RPMI7951 (cell line): Measurements from ENCODE around the gene SLIT3. TPM values are rescaled to one million over a fixed set of nuclear protein-coding genes. Genes with fewer than 3 reads are reported as not detected.
"Not testable (repeated sequence)": the region's sequence is repeated elsewhere in the genome, so short reads cannot be mapped to it uniquely, and the experiment has no call there.

ENCODE experiments used
- DNase-seq: peaks from one replicate; pipeline ENCODE4 v3.0.0-alpha.2; 2012; ENCODE audit warnings: low read depth
- total RNA-seq: library from RNA; depleted of rRNA; stranded (reverse); fragments of >200 nt; shearing (Covaris generic); gene quantifications from 2 replicates; pipeline ENCODE4 v1.2.3, GENCODE V29; 2014

The SLIT3 gene
- total RNA-seq, 1 experiment from 2014 or later: 0.72 TPM

GRCh38 chr5:168648576-168648975 lies 652.4 kb downstream of the SLIT3 start:
- no peak for DNase-seq

GRCh38 chr5:168648016-168648415 lies 652.9 kb downstream of the SLIT3 start:
- DNase-seq: no peak

- DNase-seq: no peak
These were observed 653.9 kb downstream of the SLIT3 start for GRCh38 chr5:168647083-168647482.

- no peak for DNase-seq
These were observed 654.6 kb downstream of the SLIT3 start for GRCh38 chr5:168646335-168646734.

GRCh38 chr5:168645195-168645594 lies 655.7 kb downstream of the SLIT3 start:
- no peak for DNase-seq

- DNase-seq: no peak
These were observed 658.9 kb downstream of the SLIT3 start for GRCh38 chr5:168642019-168642418.

GRCh38 chr5:168638846-168639245 lies 662.1 kb downstream of the SLIT3 start:
- not testable (repeated sequence) for DNase-seq

GRCh38 chr5:168637793-168638192 lies 663.1 kb downstream of the SLIT3 start:
- DNase-seq: no peak

GRCh38 chr5:168637281-168637680 lies 663.7 kb downstream of the SLIT3 start:
- DNase-seq: no peak

GRCh38 chr5:168630958-168631357 lies 670.0 kb downstream of the SLIT3 start:
- DNase-seq: not testable (repeated sequence)

GRCh38 chr5:168624850-168625364 lies 676.0 kb downstream of the SLIT3 start:
- DNase-seq: no peak

- DNase-seq: no peak
These were observed 680.1 kb downstream of the SLIT3 start for GRCh38 chr5:168620807-168621206.

- no peak for DNase-seq
These were observed 686.3 kb downstream of the SLIT3 start for GRCh38 chr5:168614661-168615060.

- no peak for DNase-seq
These were observed 686.9 kb downstream of the SLIT3 start for GRCh38 chr5:168613996-168614395.

GRCh38 chr5:168613396-168613795 lies 687.5 kb downstream of the SLIT3 start:
- no peak for DNase-seq

GRCh38 chr5:168612996-168613395 lies 687.9 kb downstream of the SLIT3 start:
- no peak for DNase-seq

- DNase-seq: no peak
These were observed 688.8 kb downstream of the SLIT3 start for GRCh38 chr5:168612123-168612522.
